HG02870 (cell line): ENCODE measurements around the gene ELP2.
"Not testable (repeated sequence)": the region's sequence is repeated elsewhere in the genome, so short reads cannot be mapped to it uniquely, and the experiment has no call there.

Source experiments
- ATAC-seq: cut with Tn5 transposase; IDR thresholded peaks from one replicate; pipeline ENCODE4 v1.9.1; 2021; ENCODE audit warnings: mild to moderate bottlenecking, moderate library complexity; ENCODE audit not compliant: unreplicated experiment

Gene ELP2

GRCh38 chr18:36155851-36156757 lies 26.4 kb downstream of the ELP2 start:
- no peak for ATAC-seq

GRCh38 chr18:36157441-36157840 lies 27.7 kb downstream of the ELP2 start:
- ATAC-seq: no peak

- no peak for ATAC-seq
These were observed 28.7 kb downstream of the ELP2 start for GRCh38 chr18:36158266-36158867.

- ATAC-seq: no peak
These were observed 31.3 kb downstream of the ELP2 start for GRCh38 chr18:36160959-36161371.

GRCh38 chr18:36162981-36163380 lies 33.3 kb downstream of the ELP2 start:
- ATAC-seq: no peak

- no peak for ATAC-seq
These were observed 38.1 kb downstream of the ELP2 start for GRCh38 chr18:36167692-36168218.

GRCh38 chr18:36168296-36168695 lies 38.6 kb downstream of the ELP2 start:
- not testable (repeated sequence) for ATAC-seq

GRCh38 chr18:36169938-36170337 lies 40.2 kb downstream of the ELP2 start:
- no peak for ATAC-seq

GRCh38 chr18:36175481-36175880 lies 45.8 kb downstream of the ELP2 start:
- ATAC-seq: no peak

- no peak for ATAC-seq
These were observed 46.5 kb downstream of the ELP2 start for GRCh38 chr18:36176177-36176584.

- ATAC-seq: no peak
These were observed 47.0 kb downstream of the ELP2 start for GRCh38 chr18:36176711-36177110.

GRCh38 chr18:36177913-36178312 lies 48.2 kb downstream of the ELP2 start:
- no peak for ATAC-seq

GRCh38 chr18:36179562-36180355 lies 50.1 kb downstream of the ELP2 start:
- no peak for ATAC-seq

- ATAC-seq: no peak
These were observed 51.7 kb downstream of the ELP2 start for GRCh38 chr18:36181441-36181840.

GRCh38 chr18:36181898-36182506 lies 52.3 kb downstream of the ELP2 start:
- no peak for ATAC-seq

- ATAC-seq: no peak
These were observed 53.3 kb downstream of the ELP2 start for GRCh38 chr18:36183033-36183432.

- no peak for ATAC-seq
These were observed 54.3 kb downstream of the ELP2 start for GRCh38 chr18:36183987-36184386.

GRCh38 chr18:36185157-36185556 lies 55.5 kb downstream of the ELP2 start:
- no peak for ATAC-seq

GRCh38 chr18:36185901-36186460 lies 56.3 kb downstream of the ELP2 start:
- ATAC-seq: no peak

GRCh38 chr18:36186461-36187192 lies 56.9 kb downstream of the ELP2 start:
- ATAC-seq: no peak
